ENCODE data around the gene FGG.

FGG gene

GRCh38 chr4:154573190-154573870, 39.1 kb downstream of the FGG start:
- H3K4me3 Mint-ChIP-seq: no peak overlapping the region
- H3K4me1 Mint-ChIP-seq: no peaks in the 10 kb centered on the region
- DNase-seq (ENCODE audit: low spot score in 2 of 2) (no peak), ATAC-seq (replicated peaks; ENCODE audit: extremely low read depth, poor library complexity, severe bottlenecking) (no peak)
- no peaks in the 10 kb centered on the region for H3K9me3 Mint-ChIP-seq
- H3K36me3 Mint-ChIP-seq (ENCODE audit: insufficient read depth): no peaks in the 10 kb centered on the region
- H3K27me3 Mint-ChIP-seq: peaks cover 27% of the 10 kb centered on the region
- H3K27ac Mint-ChIP-seq (ENCODE audit: low read depth): no peak overlapping the region

GRCh38 chr4:154569584-154569983, 42.9 kb downstream of the FGG start:
- Mint-ChIP-seq H3K9me3 (no peaks in the 10 kb centered on the region), H3K27ac (ENCODE audit: low read depth) (no peak overlapping the region), H3K4me1 (no peaks in the 10 kb centered on the region), H3K27me3 (peaks cover 16% of the 10 kb centered on the region), H3K4me3 (no peak overlapping the region), H3K36me3 (ENCODE audit: insufficient read depth) (no peaks in the 10 kb centered on the region)
- DNase-seq (ENCODE audit: low spot score in 2 of 2): no peak
- ATAC-seq (replicated peaks; ENCODE audit: extremely low read depth, poor library complexity, severe bottlenecking): no peak

GRCh38 chr4:154569028-154569427, 43.4 kb downstream of the FGG start:
- ATAC-seq (replicated peaks; ENCODE audit: extremely low read depth, poor library complexity, severe bottlenecking) (no peak), DNase-seq (ENCODE audit: low spot score in 2 of 2) (no peak)
- no peak overlapping the region for H3K27ac Mint-ChIP-seq (ENCODE audit: low read depth)
- H3K9me3 Mint-ChIP-seq: no peaks in the 10 kb centered on the region
- peaks cover 14% of the 10 kb centered on the region for H3K27me3 Mint-ChIP-seq
- H3K4me1 Mint-ChIP-seq: no peaks in the 10 kb centered on the region
- H3K36me3 Mint-ChIP-seq (ENCODE audit: insufficient read depth): no peaks in the 10 kb centered on the region
- no peak overlapping the region for H3K4me3 Mint-ChIP-seq

- DNase-seq (ENCODE audit: low spot score in 2 of 2) (no peak), ATAC-seq (replicated peaks; ENCODE audit: extremely low read depth, poor library complexity, severe bottlenecking) (no peak)
- no peak overlapping the region for H3K27ac Mint-ChIP-seq (ENCODE audit: low read depth)
- no peak overlapping the region for H3K4me3 Mint-ChIP-seq
- H3K9me3 Mint-ChIP-seq: no peaks in the 10 kb centered on the region
- no peaks in the 10 kb centered on the region for H3K36me3 Mint-ChIP-seq (ENCODE audit: insufficient read depth)
- H3K4me1 Mint-ChIP-seq: no peaks in the 10 kb centered on the region
- peaks cover 14% of the 10 kb centered on the region for H3K27me3 Mint-ChIP-seq
Measured at GRCh38 chr4:154566639-154567204, 45.7 kb downstream of the FGG start.

GRCh38 chr4:154565704-154566103, 46.8 kb downstream of the FGG start:
- ATAC-seq (replicated peaks; ENCODE audit: extremely low read depth, poor library complexity, severe bottlenecking) (no peak), DNase-seq (ENCODE audit: low spot score in 2 of 2) (no peak)
- Mint-ChIP-seq H3K4me1 (no peaks in the 10 kb centered on the region), H3K27ac (ENCODE audit: low read depth) (no peak overlapping the region), H3K36me3 (ENCODE audit: insufficient read depth) (no peaks in the 10 kb centered on the region), H3K4me3 (no peak overlapping the region), H3K27me3 (peaks cover 18% of the 10 kb centered on the region), H3K9me3 (no peaks in the 10 kb centered on the region)

- DNase-seq (ENCODE audit: low spot score in 2 of 2): no peak
- ATAC-seq (replicated peaks; ENCODE audit: extremely low read depth, poor library complexity, severe bottlenecking): no peak
- Mint-ChIP-seq H3K9me3 (no peaks in the 10 kb centered on the region), H3K4me3 (no peak overlapping the region), H3K27me3 (peaks cover 32% of the 10 kb centered on the region), H3K36me3 (ENCODE audit: insufficient read depth) (no peaks in the 10 kb centered on the region), H3K27ac (ENCODE audit: low read depth) (no peak overlapping the region), H3K4me1 (no peaks in the 10 kb centered on the region)
Measured at GRCh38 chr4:154564311-154564710, 48.1 kb downstream of the FGG start.

GRCh38 chr4:154562697-154563254, 49.7 kb downstream of the FGG start, which contains the start of gene FGB:
Gene FGB (plus strand): TSS chr4:154563011. CDS start chr4:154563019, 8 bp downstream.
- H3K27me3 Mint-ChIP-seq: peaks cover 35% of the 10 kb centered on the region
- H3K9me3 Mint-ChIP-seq: no peaks in the 10 kb centered on the region
- no peak within 1 kb of the TSS for H3K27ac Mint-ChIP-seq (ENCODE audit: low read depth)
- ATAC-seq (replicated peaks; ENCODE audit: extremely low read depth, poor library complexity, severe bottlenecking): no peak
- DNase-seq (ENCODE audit: low spot score in 2 of 2): no peak
- H3K4me3 Mint-ChIP-seq: no peak within 1 kb of the TSS
- H3K4me1 Mint-ChIP-seq: no peaks in the 10 kb centered on the region
- H3K36me3 Mint-ChIP-seq (ENCODE audit: insufficient read depth): no peaks in the 10 kb centered on the region

GRCh38 chr4:154560824-154561231, 51.6 kb downstream of the FGG start:
- Mint-ChIP-seq H3K36me3 (ENCODE audit: insufficient read depth) (no peaks in the 10 kb centered on the region), H3K9me3 (no peaks in the 10 kb centered on the region), H3K4me3 (no peak overlapping the region), H3K27ac (ENCODE audit: low read depth) (no peak overlapping the region), H3K4me1 (no peaks in the 10 kb centered on the region), H3K27me3 (peaks cover 21% of the 10 kb centered on the region)
- ATAC-seq (replicated peaks; ENCODE audit: extremely low read depth, poor library complexity, severe bottlenecking) (no peak), DNase-seq (ENCODE audit: low spot score in 2 of 2) (no peak)

- Mint-ChIP-seq H3K27ac (ENCODE audit: low read depth) (no peak overlapping the region), H3K9me3 (no peaks in the 10 kb centered on the region), H3K4me1 (no peaks in the 10 kb centered on the region), H3K36me3 (ENCODE audit: insufficient read depth) (no peaks in the 10 kb centered on the region), H3K27me3 (peaks cover 21% of the 10 kb centered on the region), H3K4me3 (no peak overlapping the region)
- no peak for DNase-seq (ENCODE audit: low spot score in 2 of 2)
- no peak for ATAC-seq (replicated peaks; ENCODE audit: extremely low read depth, poor library complexity, severe bottlenecking)
Measured at GRCh38 chr4:154560419-154560801, 52.0 kb downstream of the FGG start.

- no peak overlapping the region for H3K27ac Mint-ChIP-seq (ENCODE audit: low read depth)
- no peaks in the 10 kb centered on the region for H3K9me3 Mint-ChIP-seq
- peaks cover 21% of the 10 kb centered on the region for H3K27me3 Mint-ChIP-seq
- ATAC-seq (replicated peaks; ENCODE audit: extremely low read depth, poor library complexity, severe bottlenecking) (no peak), DNase-seq (ENCODE audit: low spot score in 2 of 2) (no peak)
- H3K4me1 Mint-ChIP-seq: no peaks in the 10 kb centered on the region
- H3K4me3 Mint-ChIP-seq: no peak overlapping the region
- H3K36me3 Mint-ChIP-seq (ENCODE audit: insufficient read depth): no peaks in the 10 kb centered on the region
Measured at GRCh38 chr4:154559494-154560418, 52.7 kb downstream of the FGG start.

GRCh38 chr4:154559141-154559493, 53.3 kb downstream of the FGG start:
- Mint-ChIP-seq H3K27ac (ENCODE audit: low read depth) (no peak overlapping the region), H3K9me3 (no peaks in the 10 kb centered on the region), H3K4me1 (no peaks in the 10 kb centered on the region), H3K4me3 (no peak overlapping the region), H3K27me3 (peaks cover 21% of the 10 kb centered on the region), H3K36me3 (ENCODE audit: insufficient read depth) (no peaks in the 10 kb centered on the region)
- ATAC-seq (replicated peaks; ENCODE audit: extremely low read depth, poor library complexity, severe bottlenecking): no peak
- DNase-seq (ENCODE audit: low spot score in 2 of 2): no peak
